ENCODE results near the gene RPTOR. TPM values are rescaled to one million over a fixed set of nuclear protein-coding genes. Genes with fewer than 3 reads are reported as not detected.

RPTOR gene
- polyA plus RNA-seq, 1 donor from 2014 or later = 8.0 TPM

- no peak overlapping the region for H3K27ac ChIP-seq (ENCODE audit: low read length)
- H3K27me3 ChIP-seq (ENCODE audit: insufficient read depth, low read depth, low read length) = no peaks in the 10 kb centered on the region
- no peak overlapping the region for H3K4me3 ChIP-seq (ENCODE audit: low read length)
- H3K4me2 ChIP-seq (ENCODE audit: low read length) = no peak overlapping the region
- no peaks in the 10 kb centered on the region for H3K9me2 ChIP-seq (ENCODE audit: insufficient read depth, low read length)
- H3K36me3 ChIP-seq (ENCODE audit: insufficient read depth, low read length) = no peaks in the 10 kb centered on the region
- H4K20me1 ChIP-seq (ENCODE audit: insufficient read depth) = no peaks in the 10 kb centered on the region
- H3K9me3 ChIP-seq (ENCODE audit: low read length) = no peaks in the 10 kb centered on the region
- no peak overlapping the region for H3K9ac ChIP-seq (ENCODE audit: low read length)
- peaks cover 9% of the 10 kb centered on the region for H3F3A ChIP-seq (ENCODE audit: insufficient read depth, low read length, poor library complexity, severe bottlenecking)
- no peaks in the 10 kb centered on the region for H3K79me2 ChIP-seq (replicated peaks; ENCODE audit: insufficient read depth, low read length)
- no peak for TF ChIP-seq CTCF (IDR thresholded peaks at IDR 0.05; ENCODE audit: poor library complexity, severe bottlenecking)
- no peak for TF ChIP-seq TAF1 (IDR thresholded peaks at IDR 0.05; ENCODE audit: low read depth)
- no peak for TF ChIP-seq MXI1 (conservative IDR thresholded peaks at IDR 0.05; ENCODE audit: poor library complexity, severe bottlenecking)
- no peak for TF ChIP-seq SMC3 (conservative IDR thresholded peaks at IDR 0.05; ENCODE audit: poor library complexity)
- no peak overlapping the region for H2AFZ ChIP-seq (ENCODE audit: low read depth, low read length)
These were observed 285.6 kb downstream of the RPTOR start for GRCh38 chr17:80830020-80830780.

- Histone ChIP-seq H3K27ac (ENCODE audit: low read length) (peak overlapping the region; percentile 89), H3K4me3 (ENCODE audit: low read length) (no peak overlapping the region), H3F3A (ENCODE audit: insufficient read depth, low read length, poor library complexity, severe bottlenecking) (peaks cover 9% of the 10 kb centered on the region), H3K4me2 (ENCODE audit: low read length) (no peak overlapping the region), H2AFZ (ENCODE audit: low read depth, low read length) (no peak overlapping the region), H3K79me2 (replicated peaks; ENCODE audit: insufficient read depth, low read length) (no peaks in the 10 kb centered on the region), H3K27me3 (ENCODE audit: insufficient read depth, low read depth, low read length) (no peaks in the 10 kb centered on the region), H3K9me3 (ENCODE audit: low read length) (no peaks in the 10 kb centered on the region), H3K9me2 (ENCODE audit: insufficient read depth, low read length) (no peaks in the 10 kb centered on the region), H3K9ac (ENCODE audit: low read length) (no peak overlapping the region), H3K36me3 (ENCODE audit: insufficient read depth, low read length) (no peaks in the 10 kb centered on the region), H4K20me1 (ENCODE audit: insufficient read depth) (no peaks in the 10 kb centered on the region)
- TF ChIP-seq POLR2AphosphoS5 (IDR thresholded peaks at IDR 0.05) = no peak
- no peak for TF ChIP-seq CTCF (IDR thresholded peaks at IDR 0.05; ENCODE audit: poor library complexity, severe bottlenecking)
- no peak for TF ChIP-seq MXI1 (conservative IDR thresholded peaks at IDR 0.05; ENCODE audit: poor library complexity, severe bottlenecking)
- no peak for TF ChIP-seq TAF1 (IDR thresholded peaks at IDR 0.05; ENCODE audit: low read depth)
- TF ChIP-seq SMC3 (conservative IDR thresholded peaks at IDR 0.05; ENCODE audit: poor library complexity) = no peak
- TF ChIP-seq RAD21 (conservative IDR thresholded peaks at IDR 0.05) = no peak
- TF ChIP-seq EZH2 (IDR thresholded peaks at IDR 0.05; ENCODE audit: borderline replicate concordance, insufficient read depth, low read length, poor library complexity, severe bottlenecking) = no peak
- TF ChIP-seq EP300 (conservative IDR thresholded peaks at IDR 0.05; ENCODE audit: poor library complexity, severe bottlenecking) = no peak
- TF ChIP-seq, protein P1, sequence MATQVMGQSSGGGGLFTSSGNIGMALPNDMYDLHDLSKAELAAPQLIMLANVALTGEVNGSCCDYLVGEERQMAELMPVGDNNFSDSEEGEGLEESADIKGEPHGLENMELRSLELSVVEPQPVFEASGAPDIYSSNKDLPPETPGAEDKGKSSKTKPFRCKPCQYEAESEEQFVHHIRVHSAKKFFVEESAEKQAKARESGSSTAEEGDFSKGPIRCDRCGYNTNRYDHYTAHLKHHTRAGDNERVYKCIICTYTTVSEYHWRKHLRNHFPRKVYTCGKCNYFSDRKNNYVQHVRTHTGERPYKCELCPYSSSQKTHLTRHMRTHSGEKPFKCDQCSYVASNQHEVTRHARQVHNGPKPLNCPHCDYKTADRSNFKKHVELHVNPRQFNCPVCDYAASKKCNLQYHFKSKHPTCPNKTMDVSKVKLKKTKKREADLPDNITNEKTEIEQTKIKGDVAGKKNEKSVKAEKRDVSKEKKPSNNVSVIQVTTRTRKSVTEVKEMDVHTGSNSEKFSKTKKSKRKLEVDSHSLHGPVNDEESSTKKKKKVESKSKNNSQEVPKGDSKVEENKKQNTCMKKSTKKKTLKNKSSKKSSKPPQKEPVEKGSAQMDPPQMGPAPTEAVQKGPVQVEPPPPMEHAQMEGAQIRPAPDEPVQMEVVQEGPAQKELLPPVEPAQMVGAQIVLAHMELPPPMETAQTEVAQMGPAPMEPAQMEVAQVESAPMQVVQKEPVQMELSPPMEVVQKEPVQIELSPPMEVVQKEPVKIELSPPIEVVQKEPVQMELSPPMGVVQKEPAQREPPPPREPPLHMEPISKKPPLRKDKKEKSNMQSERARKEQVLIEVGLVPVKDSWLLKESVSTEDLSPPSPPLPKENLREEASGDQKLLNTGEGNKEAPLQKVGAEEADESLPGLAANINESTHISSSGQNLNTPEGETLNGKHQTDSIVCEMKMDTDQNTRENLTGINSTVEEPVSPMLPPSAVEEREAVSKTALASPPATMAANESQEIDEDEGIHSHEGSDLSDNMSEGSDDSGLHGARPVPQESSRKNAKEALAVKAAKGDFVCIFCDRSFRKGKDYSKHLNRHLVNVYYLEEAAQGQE (IDR thresholded peaks at IDR 0.05; ENCODE audit: borderline replicate concordance) = no peak
These were observed 286.9 kb downstream of the RPTOR start for GRCh38 chr17:80831491-80831890.
